NCI-H2227 (cell line): ENCODE measurements around the gene ACADVL.
"Not testable (repeated sequence)": the region's sequence is repeated elsewhere in the genome, so short reads cannot be mapped to it uniquely, and the experiment has no call there.

Experiments
- DNase-seq: peaks from one replicate; lab custom pipeline; 2025; ENCODE audit not compliant: unreplicated experiment; lab: John Stamatoyannopoulos, UW

ACADVL gene

GRCh38 chr17:7234083-7234951 is 14.6 kb downstream of the ACADVL start, which contains the start of gene DVL2:
Gene DVL2, minus strand, starts transcription at chr17:7234517. Its CDS starts 255 bp downstream, at chr17:7234262.
- peak; percentile 94 for DNase-seq

DNA sequence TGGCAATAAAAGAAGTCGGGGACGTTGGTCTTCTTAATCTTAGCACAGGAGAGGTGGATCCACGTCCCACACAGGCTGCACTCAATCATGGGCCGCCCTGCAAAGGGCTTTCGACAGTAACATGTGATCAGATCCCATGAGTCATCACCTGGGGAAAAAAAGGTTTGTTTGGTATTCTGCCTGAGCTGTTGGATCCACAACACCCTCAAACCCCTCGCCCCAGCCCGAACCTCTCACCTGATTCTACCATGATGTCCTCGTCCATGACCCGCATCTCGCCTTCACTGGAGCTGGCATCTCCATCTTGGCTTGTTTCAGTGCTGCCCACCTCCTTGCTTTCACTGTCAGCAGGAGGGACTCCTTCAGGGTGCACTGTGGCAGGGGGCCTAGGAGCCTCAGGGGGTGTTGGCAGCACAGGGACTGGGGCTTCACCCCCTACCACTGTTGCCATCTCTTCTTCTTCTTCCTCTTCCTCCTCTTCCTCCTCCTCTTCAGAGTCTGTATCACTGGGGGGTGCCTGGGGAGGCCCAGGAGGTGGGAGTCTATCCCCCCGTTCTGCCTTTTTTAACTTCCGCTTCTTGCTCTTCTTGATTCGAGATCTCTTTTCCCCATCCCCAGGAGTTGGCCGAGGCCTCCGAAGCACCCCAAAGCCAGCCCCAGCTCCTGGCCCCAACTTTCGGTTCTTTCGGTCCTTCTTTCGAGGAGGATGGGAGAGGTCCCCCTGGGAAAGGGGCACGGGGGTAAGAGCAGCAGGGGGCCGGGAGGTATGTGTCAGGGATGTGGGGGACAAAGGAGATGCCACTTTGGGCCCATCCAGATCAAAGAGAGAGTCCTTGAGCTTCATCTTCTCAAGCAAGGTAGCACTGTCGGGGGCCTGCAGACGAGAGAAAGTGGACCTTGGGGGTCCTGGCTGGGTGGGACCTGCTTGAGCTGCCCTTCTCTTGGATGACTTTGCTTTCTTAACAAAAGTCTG is 16.2 kb downstream of the ACADVL start:
- DNase-seq, result no peak

- no peak for DNase-seq
Observed at GRCh38 chr17:7236808-7237207, 17.1 kb downstream of the ACADVL start.

DNA sequence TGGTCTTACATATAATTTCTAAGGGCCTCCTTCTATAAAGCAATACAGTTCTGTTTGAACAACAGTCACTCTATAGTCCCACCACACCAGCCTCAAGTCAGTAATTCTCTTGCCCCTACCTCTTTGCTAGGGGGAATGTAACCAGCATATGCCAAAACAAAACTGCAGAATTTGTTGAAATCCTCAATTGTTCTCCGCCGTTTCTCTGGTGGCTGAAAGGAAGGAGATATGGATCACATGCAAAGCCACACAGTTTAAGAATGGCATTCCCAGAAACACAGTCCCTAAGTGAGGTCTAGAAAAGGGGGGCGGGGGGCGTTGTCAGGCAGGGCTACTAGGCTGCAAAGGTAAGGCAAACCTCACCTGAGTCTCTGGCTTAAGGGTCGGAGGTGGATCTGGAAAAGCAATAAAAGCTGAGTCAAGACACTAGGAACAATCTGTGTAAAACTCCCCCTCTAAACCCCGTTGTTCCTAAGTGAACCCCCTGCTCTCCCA is 17.6 kb downstream of the ACADVL start:
- no peak for DNase-seq

DNA sequence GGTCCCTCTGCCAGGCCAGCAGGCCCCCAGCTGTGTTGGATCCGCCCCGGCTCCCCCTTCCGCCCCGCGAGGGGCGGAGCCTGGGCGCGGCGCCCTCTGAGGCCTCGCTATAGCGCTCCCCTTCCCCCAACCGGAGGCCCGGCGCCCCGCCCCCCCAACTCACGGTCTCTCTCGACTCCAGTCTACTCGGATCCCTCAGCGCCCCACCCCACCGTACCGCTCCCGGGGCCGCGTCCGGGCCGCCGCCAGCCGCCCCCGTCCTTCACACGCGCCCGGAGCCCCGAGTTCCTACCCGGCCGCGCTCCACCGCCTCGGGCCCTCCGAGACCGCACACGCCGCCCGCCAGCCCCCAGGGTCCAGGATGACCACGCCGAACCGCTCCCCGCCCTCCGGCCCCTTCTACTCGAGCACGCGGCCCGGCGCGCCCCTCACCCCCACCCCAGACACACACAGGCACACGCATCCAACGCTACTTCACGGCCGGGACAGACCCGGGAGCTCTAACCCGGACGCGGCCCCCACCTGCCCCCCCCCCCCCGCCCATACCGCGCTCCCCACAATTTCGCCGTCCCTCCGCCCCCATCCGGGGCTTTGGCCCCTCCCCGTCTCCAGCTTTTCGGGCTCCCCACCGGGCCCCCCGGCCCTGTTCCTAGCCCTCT is 18.2 kb downstream of the ACADVL start:
- DNase-seq, result peak; percentile 75

DNA sequence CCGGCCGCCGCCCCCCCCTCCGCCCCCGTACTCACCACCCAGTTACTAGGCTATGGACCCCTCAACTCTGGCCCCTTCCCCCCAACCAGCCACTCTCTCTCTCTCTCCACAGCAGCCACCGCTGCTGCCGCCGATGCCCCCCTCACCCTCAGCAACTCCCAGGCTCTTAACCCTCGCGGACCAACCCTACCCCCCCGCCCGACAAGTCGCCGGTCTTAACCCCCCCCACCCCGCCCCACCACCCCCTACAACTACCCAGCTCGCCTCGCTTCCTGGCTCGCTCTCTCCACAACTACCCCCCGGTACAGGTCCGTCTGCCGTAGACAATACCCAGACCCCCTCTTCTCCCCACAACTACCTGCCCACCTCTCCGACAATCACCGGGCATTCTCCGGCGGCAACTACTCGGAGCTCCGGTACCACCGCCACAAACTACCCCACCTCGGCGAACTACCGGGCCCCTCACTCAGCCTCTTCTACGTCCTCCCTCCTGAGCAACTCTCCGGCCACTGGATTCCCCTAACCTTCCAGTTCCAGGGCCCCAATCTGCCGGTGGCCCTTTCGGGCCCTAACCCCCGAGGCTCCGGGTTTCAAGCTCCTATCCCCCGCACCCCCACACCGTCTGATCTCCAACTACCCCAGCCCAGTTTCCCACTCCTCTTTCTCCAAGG is 18.8 kb downstream of the ACADVL start:
- no peak for DNase-seq

DNA sequence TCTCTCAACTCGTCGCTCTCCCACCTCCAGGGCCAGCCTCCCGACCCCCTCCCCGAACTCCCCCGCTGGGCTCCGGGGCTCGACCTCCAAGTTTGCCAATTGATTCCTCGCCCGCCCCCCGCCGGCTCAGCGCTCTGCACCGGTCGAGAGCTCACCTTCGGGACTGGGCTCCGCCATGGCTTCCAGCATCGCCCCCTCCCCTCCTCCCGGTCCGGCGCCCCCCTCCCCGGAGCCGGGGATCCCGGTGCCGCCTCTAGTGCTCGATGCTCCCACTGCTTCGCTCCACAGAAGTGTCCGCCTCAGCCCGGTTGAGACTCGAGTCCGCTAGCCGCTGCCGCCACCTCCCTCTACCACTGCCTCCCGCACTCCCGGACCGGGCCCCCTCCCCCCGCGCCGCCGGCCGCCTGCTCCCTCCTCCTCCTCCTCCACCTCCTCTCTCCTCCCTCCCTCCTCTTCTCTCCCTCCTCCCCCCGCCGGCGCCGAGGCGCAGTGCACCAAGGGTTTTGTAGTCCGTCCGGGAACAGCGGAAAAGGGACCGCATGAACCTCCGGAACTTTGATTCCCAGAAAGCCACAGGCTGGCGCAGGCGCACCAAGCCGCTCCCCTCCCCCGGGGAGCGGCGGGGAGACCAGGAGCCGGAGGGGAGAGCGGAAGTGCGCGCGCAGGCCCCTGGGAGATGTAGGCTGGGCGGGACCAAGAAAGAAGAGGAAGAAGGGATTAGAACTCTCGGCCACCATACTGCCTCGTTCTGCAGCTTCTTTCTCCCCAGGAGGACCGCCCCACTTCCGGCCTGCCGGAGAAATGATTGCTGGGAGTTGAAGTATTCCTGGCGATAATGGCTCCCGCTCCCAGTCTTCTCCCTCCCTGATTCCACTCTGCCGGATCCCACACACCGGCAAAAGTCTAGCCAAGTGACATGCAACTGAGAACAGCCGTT is 19.6 kb downstream of the ACADVL start, which contains the start of gene PHF23:
TSS of gene PHF23 (minus strand) at position 367 of the 937 bp plus-strand sequence. CDS start at position 189, 178 bp downstream.
- peak; percentile 98 for DNase-seq

DNA sequence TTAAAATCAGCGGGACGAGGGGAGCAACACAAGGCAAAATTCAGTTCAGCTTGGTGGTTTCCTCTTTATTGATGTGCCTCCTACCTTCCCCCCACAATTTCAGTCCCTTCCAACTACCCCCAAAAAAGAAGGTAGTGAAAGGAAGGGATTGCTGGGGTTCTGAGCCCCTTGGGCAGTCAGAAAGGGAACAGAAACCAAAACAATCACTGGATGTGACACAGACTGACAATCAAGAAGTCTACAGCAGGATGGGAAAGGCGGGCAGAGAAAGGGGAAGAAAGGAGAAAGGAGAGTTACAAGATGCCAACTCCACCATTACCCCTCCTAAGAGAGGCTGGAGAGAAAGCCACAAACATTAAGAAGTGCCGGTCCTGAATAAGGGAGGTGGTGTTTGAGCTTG is 20.6 kb downstream of the ACADVL start:
- DNase-seq, result no peak

- no peak for DNase-seq
Observed at GRCh38 chr17:7241090-7241733, 21.5 kb downstream of the ACADVL start.

DNA sequence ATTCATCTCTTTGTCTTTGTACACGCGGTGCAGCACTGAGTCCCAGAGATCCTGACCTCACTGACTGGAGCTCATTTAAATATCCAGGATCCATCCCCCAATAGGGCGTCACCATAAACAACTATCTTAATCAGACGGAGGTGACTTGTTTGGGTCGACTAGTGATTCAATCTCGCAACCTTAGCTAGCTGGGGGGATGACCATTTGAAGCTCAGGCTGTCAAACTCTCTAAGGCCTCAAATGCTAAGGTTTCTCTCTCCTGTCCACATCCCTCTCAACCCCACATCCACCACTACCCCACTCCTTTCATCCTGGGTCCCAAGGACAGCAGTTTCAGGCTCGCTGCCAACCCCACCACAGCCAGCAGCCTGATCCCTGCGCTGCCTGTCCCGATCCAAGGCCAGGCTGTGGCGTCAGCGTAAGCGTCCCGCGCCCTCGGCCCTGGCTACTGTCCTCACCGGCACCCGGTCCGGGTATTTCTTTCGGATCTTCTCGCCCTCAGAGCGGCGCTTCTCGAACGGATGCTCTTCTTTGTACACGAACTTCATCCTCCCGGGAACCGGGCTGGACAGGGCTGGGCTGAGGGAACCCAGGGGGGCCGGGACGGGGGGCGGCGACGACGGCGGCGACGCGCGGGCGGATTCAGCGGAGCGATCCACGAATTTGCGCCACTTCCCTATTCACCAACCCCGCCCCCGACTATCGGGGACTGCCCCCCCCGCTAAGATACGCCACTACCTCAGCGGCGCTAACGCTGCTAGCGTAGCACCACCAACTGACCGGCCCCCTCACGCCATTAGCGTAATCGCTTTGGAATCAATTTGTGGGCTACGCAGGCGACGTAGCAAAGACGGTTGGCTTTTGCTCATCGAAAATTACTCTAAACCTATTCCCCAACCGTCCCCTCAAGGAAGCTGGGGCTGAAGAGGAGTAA is 22.3 kb downstream of the ACADVL start, which contains the start of gene GABARAP:
TSS of gene GABARAP (minus strand) at position 667 of the 934 bp plus-strand sequence. CDS start at position 548, 119 bp downstream.
- peak; percentile 90 for DNase-seq

DNA sequence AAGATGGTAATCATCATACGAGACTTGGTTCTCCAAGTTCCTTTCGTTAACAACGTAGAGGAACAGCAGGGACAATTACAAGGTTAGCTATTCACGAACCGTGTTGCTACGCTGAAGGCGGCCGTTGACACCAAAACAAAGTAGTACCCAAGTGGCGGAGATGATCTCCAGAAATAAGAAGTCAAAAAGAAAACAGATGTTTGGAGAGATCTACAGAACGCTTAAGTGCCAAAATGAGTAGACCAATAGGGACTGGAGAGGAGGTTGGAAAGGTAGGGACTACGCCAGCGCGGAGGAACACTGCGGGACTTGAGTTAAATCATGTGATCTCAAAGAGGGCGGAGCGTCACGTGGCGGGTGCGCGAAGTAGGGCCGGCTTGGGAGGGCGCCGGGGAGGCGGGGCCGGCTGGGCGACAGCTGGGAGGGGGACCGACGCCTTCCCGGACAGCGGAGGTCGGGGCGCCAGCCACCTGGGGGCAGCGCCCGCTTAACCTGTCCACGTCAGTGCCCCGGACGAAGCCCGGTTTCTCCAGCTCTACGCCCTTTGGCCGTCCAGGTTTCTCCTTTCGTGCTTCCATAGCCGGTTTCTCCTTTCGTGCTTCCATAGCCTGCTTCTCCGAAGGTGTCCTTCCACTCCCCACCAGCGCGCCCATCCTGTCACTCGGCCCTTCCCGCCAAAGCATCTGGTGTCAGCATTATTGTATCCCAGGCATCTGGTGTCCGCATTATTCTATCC is 23.1 kb downstream of the ACADVL start:
- peak; percentile 95 for DNase-seq

GRCh38 chr17:7243453-7243729 is 23.7 kb downstream of the ACADVL start:
- DNase-seq, result no peak

DNA sequence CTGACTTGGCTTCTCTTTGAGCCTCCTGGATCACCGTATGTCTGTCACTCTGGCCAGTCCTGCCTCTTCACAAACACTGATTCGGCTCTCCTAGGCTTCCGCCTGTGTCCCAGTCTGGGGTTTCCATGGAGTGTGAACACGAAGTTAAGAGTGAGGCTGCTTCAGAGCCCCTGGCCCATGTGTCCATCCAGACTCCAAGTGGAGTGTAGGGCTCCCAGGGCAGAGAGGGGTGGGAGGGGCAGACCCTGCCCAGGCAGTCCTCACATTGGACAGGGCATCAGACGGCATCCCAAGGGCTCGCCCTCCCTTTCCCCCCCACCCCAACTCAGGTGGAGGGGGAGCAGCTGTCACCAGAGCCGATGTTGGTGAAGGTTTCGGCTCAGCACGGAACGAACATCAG is 24.1 kb downstream of the ACADVL start:
- DNase-seq, result not testable (repeated sequence)

DNA sequence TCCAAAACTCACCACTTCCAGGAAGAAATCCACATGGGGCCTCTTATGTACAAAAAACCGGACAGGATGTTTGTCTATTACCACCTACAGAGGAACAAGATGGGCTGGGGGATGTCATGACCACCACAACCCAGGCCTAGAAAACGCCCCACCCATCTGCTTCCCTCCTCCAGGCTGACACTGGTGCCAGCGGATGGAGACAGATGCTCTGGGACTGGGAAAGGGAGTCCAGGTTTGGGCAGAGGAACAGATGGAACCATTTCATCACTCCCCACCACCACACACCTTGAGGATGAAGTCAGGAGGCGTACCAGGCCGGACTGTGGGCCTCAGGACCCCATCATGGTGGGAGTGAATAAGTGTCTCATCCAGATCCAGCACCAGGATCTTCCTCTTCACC is 27.0 kb downstream of the ACADVL start:
- DNase-seq, result no peak

DNA sequence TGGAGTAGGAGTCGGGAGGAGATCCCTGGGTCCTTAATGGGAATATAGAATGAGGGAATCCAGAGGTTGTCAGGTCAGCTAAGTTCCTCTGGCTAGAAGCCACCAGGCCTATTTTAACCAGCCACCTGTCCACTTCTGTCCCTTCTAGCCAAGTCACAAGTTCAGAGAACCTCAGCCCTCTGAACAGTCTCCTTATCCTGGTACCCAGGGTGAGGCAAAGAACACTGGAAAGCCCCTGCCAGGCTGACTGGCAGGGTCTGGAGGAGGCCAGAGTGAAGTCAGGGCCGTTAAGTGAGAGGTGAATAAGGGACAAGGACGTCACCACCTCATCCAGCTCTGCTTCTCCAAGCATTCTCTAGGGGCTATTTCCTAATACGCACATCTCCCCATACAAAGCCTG is 29.1 kb downstream of the ACADVL start:
- no peak for DNase-seq

- DNase-seq, result no peak
Observed at GRCh38 chr17:7249214-7249613, 29.5 kb downstream of the ACADVL start.

GRCh38 chr17:7249830-7250229 is 30.1 kb downstream of the ACADVL start:
- no peak for DNase-seq
